HepG2 (cell line): ENCODE results near the gene ZNF223. TPM values are rescaled to one million over a fixed set of nuclear protein-coding genes. Genes with fewer than 3 reads are reported as not detected.

Source experiments
- CCDC6 ChIP-seq: sonication (generic); formaldehyde crosslinking; IDR thresholded peaks from 2 replicates; pipeline ENCODE4 v1.8.1; 2022; ENCODE audit warnings: mild to moderate bottlenecking, missing genetic modification reagents, moderate library complexity
- DMAP1 ChIP-seq: IDR thresholded peaks from 2 replicates; pipeline ENCODE4 v1.6.1; 2016
- ELF3 ChIP-seq: IDR thresholded peaks from 2 replicates; pipeline ENCODE4 v1.6.1; 2016; ENCODE audit warnings: missing genetic modification reagents, missing compliant biosample characterization
- HCFC1 ChIP-seq: fragments of 150-350 bp; IDR thresholded peaks from 2 replicates; pipeline ENCODE4 v1.6.1; 2014; ENCODE audit warnings: low read depth, low read length
- MED1 ChIP-seq: sonication (generic); formaldehyde crosslinking; IDR thresholded peaks from 2 replicates; pipeline ENCODE4 v1.4.0; 2020; ENCODE audit warnings: missing genetic modification reagents
- MIXL1 ChIP-seq: IDR thresholded peaks from 2 replicates; pipeline ENCODE4 v1.6.1; 2016
- MTF2 ChIP-seq: sonication (generic); formaldehyde crosslinking; IDR thresholded peaks from 2 replicates; pipeline ENCODE4 v1.5.0; 2020; ENCODE audit warnings: missing genetic modification reagents, borderline replicate concordance
- NAIF1 ChIP-seq: sonication (generic); formaldehyde crosslinking; IDR thresholded peaks from 2 replicates; pipeline ENCODE4 v1.5.0; 2020; ENCODE audit warnings: mild to moderate bottlenecking, missing genetic modification reagents, borderline replicate concordance
- NFKB2 ChIP-seq: sonication (generic); formaldehyde crosslinking; IDR thresholded peaks from 2 replicates; pipeline ENCODE4 v1.4.0; 2020; ENCODE audit warnings: missing genetic modification reagents, borderline replicate concordance
- NPAS2 ChIP-seq: sonication (generic); formaldehyde crosslinking; IDR thresholded peaks from 2 replicates; pipeline ENCODE4 v1.8.0; 2022; ENCODE audit warnings: mild to moderate bottlenecking, missing genetic modification reagents, borderline replicate concordance
- REL ChIP-seq: sonication (generic); formaldehyde crosslinking; conservative IDR thresholded peaks from 2 replicates; pipeline ENCODE4 v1.8.0; 2022; ENCODE audit warnings: mild to moderate bottlenecking, missing genetic modification reagents, moderate library complexity
- SRF ChIP-seq: IDR thresholded peaks from 2 replicates; pipeline ENCODE4 v1.6.1; 2011; ENCODE audit warnings: mild to moderate bottlenecking, low read depth, low read length, moderate library complexity
- STAG1 ChIP-seq: sonication (generic); formaldehyde crosslinking; IDR thresholded peaks from 2 replicates; pipeline ENCODE4 v1.4.0; 2020; ENCODE audit warnings: missing genetic modification reagents
- TBP ChIP-seq: sonication (generic); formaldehyde crosslinking; IDR thresholded peaks from 2 replicates; pipeline ENCODE4 v1.5.0; 2020; ENCODE audit warnings: missing genetic modification reagents
- U2AF1 ChIP-seq: fragments of 200-400 bp; formaldehyde crosslinking; optimal IDR thresholded peaks from 2 replicates; pipeline ENCODE3; 2017; ENCODE audit warnings: mild to moderate bottlenecking, low read depth, low read length
- ZFYVE20 ChIP-seq: sonication (generic); formaldehyde crosslinking; IDR thresholded peaks from 2 replicates; pipeline ENCODE4 v1.8.0; 2023; ENCODE audit warnings: low read depth, mild to moderate bottlenecking, moderate library complexity, missing genetic modification reagents, borderline replicate concordance
- ZIK1 ChIP-seq: sonication (generic); formaldehyde crosslinking; IDR thresholded peaks from 2 replicates; pipeline ENCODE4 v1.5.0; 2020; ENCODE audit warnings: mild to moderate bottlenecking, low read depth, missing genetic modification reagents, borderline replicate concordance
- ZNF136 ChIP-seq: sonication (generic); formaldehyde crosslinking; IDR thresholded peaks from 2 replicates; pipeline ENCODE4 v1.8.1; 2022; ENCODE audit warnings: low read depth, mild to moderate bottlenecking, moderate library complexity, missing genetic modification reagents
- ZNF230 ChIP-seq: sonication (generic); formaldehyde crosslinking; IDR thresholded peaks from 2 replicates; pipeline ENCODE4 v1.4.0; 2020; ENCODE audit warnings: mild to moderate bottlenecking, missing genetic modification reagents
- ZNF335 ChIP-seq: sonication (generic); formaldehyde crosslinking; IDR thresholded peaks from 2 replicates; pipeline ENCODE4 v1.4.0; 2020; ENCODE audit warnings: missing genetic modification reagents
- ZSCAN31 ChIP-seq: sonication (generic); formaldehyde crosslinking; IDR thresholded peaks from 2 replicates; pipeline ENCODE4 v1.5.0; 2020; ENCODE audit warnings: low read depth, mild to moderate bottlenecking, missing genetic modification reagents
- polyA plus RNA-seq, 8 experiments: library from polyadenylated mRNA; depleted of rRNA in 3 of 8; stranded (reverse) in 7 of 8; unstranded in 1 of 8; fragments of >200 nt; fragmentation: Illumina TruSeq in 4 of 8; extraction: Trizol in 4 of 8; gene quantifications; 2 replicates each; pipeline versions ENCODE4 v1.2.1 to v1.2.3, GENCODE V29; 2011 to 2016; ENCODE audit warnings: low read depth in 4 of 8, missing spikeins in 1 of 8, mixed read lengths in 1 of 8; ENCODE audit not compliant: insufficient read depth in 1 of 8
- total RNA-seq, 5 experiments: library from RNA; depleted of rRNA; stranded (reverse); fragments of >200 nt; fragmentation: Illumina TruSeq; extraction: Trizol; gene quantifications; 2 replicates each; pipeline ENCODE4 v1.2.3, GENCODE V29; 2016; ENCODE audit warnings: low read depth in 1 of 5
- TF ChIP-seq, protein P1 (sequence below): sonication (generic); formaldehyde crosslinking; IDR thresholded peaks from 2 replicates; pipeline ENCODE4 v1.5.1; 2020; ENCODE audit warnings: mild to moderate bottlenecking, missing genetic modification reagents
- TF ChIP-seq, protein P2 (sequence below): IDR thresholded peaks from 2 replicates; pipeline ENCODE4 v1.6.1; 2012; ENCODE audit warnings: low read depth, low read length, improper control_type of control experiment

Gene ZNF223
- total and polyA plus RNA-seq, 2 of the 13 experiments (the other 11 are each of a cell fraction or from before 2014, with no cell fraction given): 2.0 to 4.8 TPM

DNA sequence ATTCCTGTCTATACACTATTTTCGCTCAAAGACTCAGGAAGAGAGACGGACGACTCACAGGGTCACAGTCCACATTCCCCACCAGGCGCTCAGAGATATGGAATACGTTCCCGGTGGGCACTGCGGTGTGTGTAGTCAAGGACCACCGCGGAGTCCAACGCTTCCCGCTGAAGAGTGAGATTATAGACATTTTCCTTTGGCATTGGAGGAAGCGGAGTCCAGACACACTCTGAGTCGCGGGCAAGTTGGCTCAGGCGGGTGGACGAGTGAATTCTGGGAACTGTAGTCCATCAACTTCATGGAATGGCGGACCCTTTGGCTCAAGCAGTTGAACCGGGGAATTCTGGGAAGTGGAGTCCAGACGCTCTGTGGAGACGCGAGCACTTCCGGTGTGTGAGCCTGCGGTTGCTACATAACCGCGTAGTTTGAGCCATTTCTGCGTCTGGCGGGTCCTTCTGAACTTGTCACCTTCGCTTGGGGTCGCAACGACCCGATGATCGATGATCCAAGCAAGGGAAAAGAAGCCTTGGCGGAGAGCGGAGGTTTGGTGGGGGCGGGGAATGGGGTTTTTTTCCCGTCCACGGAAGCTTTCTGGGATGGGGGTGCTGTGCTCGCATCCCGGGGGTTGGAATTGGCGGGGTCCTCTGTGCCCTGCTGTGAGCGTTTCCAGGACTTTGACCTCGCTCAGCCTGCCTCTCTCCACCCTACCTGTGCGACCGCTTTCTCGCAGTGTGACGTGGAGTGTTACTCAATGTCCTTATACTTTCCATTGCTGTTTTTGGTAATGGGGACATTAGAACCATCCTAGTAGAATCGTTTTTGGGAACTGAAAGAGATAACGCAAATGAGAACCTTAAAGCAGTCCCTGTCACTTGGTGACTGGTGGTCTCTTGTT is 49.0 kb upstream of the ZNF223 start, which contains the start of gene ZNF230 (continued):
- TF ChIP-seq, protein P1, sequence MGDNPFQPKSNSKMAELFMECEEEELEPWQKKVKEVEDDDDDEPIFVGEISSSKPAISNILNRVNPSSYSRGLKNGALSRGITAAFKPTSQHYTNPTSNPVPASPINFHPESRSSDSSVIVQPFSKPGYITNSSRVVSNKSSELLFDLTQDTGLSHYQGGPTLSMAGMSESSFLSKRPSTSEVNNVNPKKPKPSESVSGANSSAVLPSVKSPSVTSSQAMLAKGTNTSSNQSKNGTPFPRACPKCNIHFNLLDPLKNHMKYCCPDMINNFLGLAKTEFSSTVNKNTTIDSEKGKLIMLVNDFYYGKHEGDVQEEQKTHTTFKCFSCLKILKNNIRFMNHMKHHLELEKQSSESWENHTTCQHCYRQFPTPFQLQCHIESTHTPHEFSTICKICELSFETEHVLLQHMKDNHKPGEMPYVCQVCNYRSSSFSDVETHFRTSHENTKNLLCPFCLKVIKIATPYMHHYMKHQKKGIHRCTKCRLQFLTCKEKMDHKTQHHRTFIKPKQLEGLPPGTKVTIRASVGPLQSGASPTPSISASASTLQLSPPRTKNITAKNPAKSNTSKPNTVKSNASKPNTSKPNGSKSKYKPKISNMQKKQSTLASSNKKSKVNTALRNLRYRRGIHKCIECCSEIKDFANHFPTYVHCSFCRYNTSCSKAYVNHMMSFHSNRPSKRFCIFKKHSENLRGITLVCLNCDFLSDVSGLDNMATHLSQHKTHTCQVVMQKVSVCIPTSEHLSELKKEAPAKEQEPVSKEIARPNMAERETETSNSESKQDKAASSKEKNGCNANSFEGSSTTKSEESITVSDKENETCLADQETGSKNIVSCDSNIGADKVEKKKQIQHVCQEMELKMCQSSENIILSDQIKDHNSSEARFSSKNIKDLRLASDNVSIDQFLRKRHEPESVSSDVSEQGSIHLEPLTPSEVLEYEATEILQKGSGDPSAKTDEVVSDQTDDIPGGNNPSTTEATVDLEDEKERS (CRISPR knock-in tag): 0 out of 2 replicates have a peak, but pooled peaks have one; percentile 18
- 0 out of 2 replicates have a peak, but pooled peaks have one; percentile 50 for TF ChIP-seq ZSCAN31
- no peak for TF ChIP-seq MTF2 (CRISPR knock-in tag)
- no peak for TF ChIP-seq REL (CRISPR knock-in tag)
- TF ChIP-seq TBP (CRISPR knock-in tag): no peak
- peak; percentile 4; the same call in 1 of the 2 replicates for TF ChIP-seq SRF
- TF ChIP-seq CCDC6: peak; percentile 87; the same call in 1 of the 2 replicates
- TF ChIP-seq ZIK1 (CRISPR knock-in tag): no peak
- TF ChIP-seq NPAS2 (CRISPR knock-in tag): no peak
- TF ChIP-seq ZNF335 (CRISPR knock-in tag): peak; percentile 79
- TF ChIP-seq NFKB2: no peak
- TF ChIP-seq MIXL1 (CRISPR knock-in tag): 0 out of 2 replicates have a peak, but pooled peaks have one; percentile 9
- peak; percentile 56; the same call in 1 of the 2 replicates for TF ChIP-seq ELF3 (CRISPR knock-in tag)
- 0 out of 2 replicates have a peak, but pooled peaks have one; percentile 55 for TF ChIP-seq NAIF1 (CRISPR knock-in tag)
- no peak for TF ChIP-seq U2AF1
- TF ChIP-seq DMAP1 (CRISPR knock-in tag): peak; percentile 66
- TF ChIP-seq ZNF230: 0 out of 2 replicates have a peak, but pooled peaks have one; percentile 61
- peak; percentile 3; the same call in 1 of the 2 replicates for TF ChIP-seq STAG1 (CRISPR knock-in tag)
- peak; percentile 51; the same call in 1 of the 2 replicates for TF ChIP-seq MED1
- TF ChIP-seq ZFYVE20: no peak
- TF ChIP-seq ZNF136 (CRISPR knock-in tag): no peak
- peak; percentile 98 for TF ChIP-seq HCFC1
- TF ChIP-seq, protein P2, sequence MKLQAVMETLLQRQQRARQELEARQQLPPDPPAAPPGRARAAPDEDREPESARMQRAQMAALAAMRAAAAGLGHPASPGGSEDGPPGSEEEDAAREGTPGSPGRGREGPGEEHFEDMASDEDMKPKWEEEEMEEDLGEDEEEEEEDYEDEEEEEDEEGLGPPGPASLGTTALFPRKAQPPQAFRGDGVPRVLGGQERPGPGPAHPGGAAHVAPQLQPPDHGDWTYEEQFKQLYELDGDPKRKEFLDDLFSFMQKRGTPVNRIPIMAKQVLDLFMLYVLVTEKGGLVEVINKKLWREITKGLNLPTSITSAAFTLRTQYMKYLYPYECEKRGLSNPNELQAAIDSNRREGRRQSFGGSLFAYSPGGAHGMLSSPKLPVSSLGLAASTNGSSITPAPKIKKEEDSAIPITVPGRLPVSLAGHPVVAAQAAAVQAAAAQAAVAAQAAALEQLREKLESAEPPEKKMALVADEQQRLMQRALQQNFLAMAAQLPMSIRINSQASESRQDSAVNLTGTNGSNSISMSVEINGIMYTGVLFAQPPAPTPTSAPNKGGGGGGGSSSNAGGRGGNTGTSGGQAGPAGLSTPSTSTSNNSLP: no peak
